Bronchus fibroblast of lung (primary cell): ENCODE results near the gene POLL. TPM values are rescaled to one million over a fixed set of nuclear protein-coding genes. Genes with fewer than 3 reads are reported as not detected.

Experiments used
- total RNA-seq: library from RNA; depleted of rRNA; stranded (reverse); fragments of >200 nt; gene quantifications from 2 replicates; pipeline ENCODE4 v1.2.3, GENCODE V29; 2015

Gene POLL
- total RNA-seq = 20.1 and 22.0 TPM in 2 replicates

GRCh38 chr10:101587725-101588653 lies at the start of gene POLL, which contains the start of gene DPCD:
TSS of gene POLL (minus strand) at chr10:101588257. CDS start at chr10:101587360, 897 bp downstream.
TSS of gene DPCD (plus strand) at chr10:101588321. CDS start at chr10:101588337, 16 bp downstream.

Other genes starting within 250 kb of the POLL start
- 4.5 and 5.9 TPM in 2 replicates for gene BTRC, start 234.1 kb downstream of the POLL start, total RNA-seq
- 51.9 and 53.5 TPM in 2 replicates for gene DPCD, start 64 bp upstream of the POLL start, total RNA-seq
- gene FBXW4, start 106.9 kb upstream of the POLL start, total RNA-seq = 14.4 and 14.5 TPM in 2 replicates
- gene FGF8, start 187.9 kb upstream of the POLL start, total RNA-seq = not detected in 2 replicates
- 131 and 132 TPM in 2 replicates for gene NPM3, start 195.2 kb upstream of the POLL start, total RNA-seq
- 49.5 and 52.8 TPM in 2 replicates for gene OGA, start 230.2 kb upstream of the POLL start, total RNA-seq